ENCODE results near the gene OCRL. TPM values are rescaled to one million over a fixed set of nuclear protein-coding genes. Genes with fewer than 3 reads are reported as not detected.

Gene OCRL
- polyA plus RNA-seq, 1 of the 3 experiments (the other 2 are of a cell fraction): 18.6 TPM

GRCh38 chrX:129593137-129593536 is 53.1 kb downstream of the OCRL start (continued):
- no peak for TF ChIP-seq ZBTB33 (IDR thresholded peaks at IDR 0.05; ENCODE audit: borderline replicate concordance, low read depth)
- no peak for TF ChIP-seq EP300 (IDR thresholded peaks at IDR 0.05; ENCODE audit: borderline replicate concordance in 1 of 2, low read depth in 1 of 2, low read length in 1 of 2)

GRCh38 chrX:129594781-129595180 is 54.7 kb downstream of the OCRL start:
- Histone ChIP-seq H4K20me1 (ENCODE audit: insufficient read depth) (no peaks in the 10 kb centered on the region), H3K27me3 (ENCODE audit: insufficient read depth) (no peaks in the 10 kb centered on the region), H3K9ac (no peak overlapping the region), H2AFZ (ENCODE audit: low read depth) (no peak overlapping the region), H3K79me2 (ENCODE audit: insufficient read depth) (no peaks in the 10 kb centered on the region), H3K4me1 (ENCODE audit: control insufficient read depth in 1 of 2, insufficient read depth in 2 of 2, low read depth in 1 of 2, low read length in 1 of 2) (no peaks in the 10 kb centered on the region), H3K9me3 (no peaks in the 10 kb centered on the region), H3K4me3 (ENCODE audit: low read depth in 2 of 2, low read length in 1 of 2) (no peak overlapping the region), H3F3A (replicated peaks; ENCODE audit: insufficient read depth) (no peaks in the 10 kb centered on the region), H3K27ac (ENCODE audit: low read depth in 2 of 2, low read length in 1 of 2) (no peak overlapping the region), H3K4me2 (no peak overlapping the region), H3K9me2 (no peaks in the 10 kb centered on the region), H3K36me3 (replicated peaks in 1 of 2; ENCODE audit: control insufficient read depth in 1 of 2, insufficient read depth in 2 of 2, low read length in 1 of 2) (peaks cover 0 to 30% of the 10 kb centered on the region in 2 experiments)
- POLR2A ChIA-PET: no interaction called here
- no peak for DNase-seq
- CTCF ChIA-PET: interaction anchor here (1.8 to 2.9 kb wide), 2 partner anchors 10 to 466 kb away, joined by 5 to 13 read pairs; no protein-coding TSS in a partner anchor
- 80% methylated on average over 1 of the region's 1 CpG for WGBS (ENCODE audit: low lambda C conversion rate)
- TF ChIP-seq USF2 (IDR thresholded peaks at IDR 0.05; ENCODE audit: borderline replicate concordance, low read depth, low read length) (no peak), CHD2 (IDR thresholded peaks at IDR 0.05; ENCODE audit: low read length, partially characterized antibody) (no peak), ELF1 (IDR thresholded peaks at IDR 0.05) (no peak), FOSL2 (IDR thresholded peaks at IDR 0.05; ENCODE audit: borderline replicate concordance, low read depth) (no peak), TAF1 (IDR thresholded peaks at IDR 0.05; ENCODE audit: borderline replicate concordance, low read depth, low read length) (no peak), ZBTB33 (IDR thresholded peaks at IDR 0.05; ENCODE audit: borderline replicate concordance, low read depth) (no peak), FOXM1 (IDR thresholded peaks at IDR 0.05; ENCODE audit: low read depth) (no peak), EZH2phosphoT487 (IDR thresholded peaks at IDR 0.05; ENCODE audit: borderline replicate concordance, low read depth) (no peak), GABPA (IDR thresholded peaks at IDR 0.05; ENCODE audit: low read depth) (no peak), CTCF (IDR thresholded peaks at IDR 0.05) (no peak), REST (IDR thresholded peaks at IDR 0.05; ENCODE audit: low read depth, low read length) (no peak), TCF12 (IDR thresholded peaks at IDR 0.05) (no peak)

Measured in SK-N-SH (cell line).